Right atrium auricular region (tissue), 2 donors: ENCODE data around the gene NT5C. TPM values are rescaled to one million over a fixed set of nuclear protein-coding genes. Genes with fewer than 3 reads are reported as not detected.

Experiments
- DNase-seq: peaks from one replicate; pipeline ENCODE4 v3.0.0-alpha.2; 2019; ENCODE audit warnings: low spot score
- H3K27ac ChIP-seq, 2 donors: fragments of 200-600 bp; sonication (generic); 1 replicate in 1 of 2; 2 replicates in 1 of 2; pipeline ENCODE4 v1.5.1; 2016 to 2019
- H3K27me3 ChIP-seq, 2 donors: fragments of 200-600 bp; sonication (generic); one replicate each; pipeline versions ENCODE4 v1.5.1 to v1.6.0; 2017 to 2019
- H3K36me3 ChIP-seq: fragments of 200-600 bp; sonication (generic); one replicate; pipeline ENCODE4 v1.5.1; 2016
- H3K4me1 ChIP-seq, 2 donors: fragments of 200-600 bp; sonication (generic); one replicate each; pipeline versions ENCODE4 v1.5.1 to v1.6.0; 2017 to 2019
- H3K4me3 ChIP-seq, 2 donors: fragments of 200-600 bp; sonication (generic); 1 replicate in 1 of 2; 2 replicates in 1 of 2; pipeline ENCODE4 v1.5.1; 2017 to 2019; ENCODE audit warnings: mild to moderate bottlenecking in 1 of 2, moderate library complexity in 1 of 2
- H3K9me3 ChIP-seq, 2 donors: fragments of 200-600 bp; sonication (generic); one replicate each; pipeline ENCODE4 v1.5.1; 2019
- total RNA-seq, 2 donors: library from RNA; depleted of rRNA; stranded (reverse); fragments of >200 nt; gene quantifications; one replicate each; pipeline ENCODE4 v1.1.0, GENCODE V29; 2016
- TF ChIP-seq, protein P1 (sequence below), 2 donors: fragments of 200-600 bp; sonication (generic); IDR thresholded peaks; one replicate each; pipeline ENCODE4 v1.5.1; 2019; ENCODE audit warnings: antibody characterized with exemption in 2 of 2

NT5C gene
- total RNA-seq, 2 donors from 2014 or later = 41.4 to 77.5 TPM

DNA sequence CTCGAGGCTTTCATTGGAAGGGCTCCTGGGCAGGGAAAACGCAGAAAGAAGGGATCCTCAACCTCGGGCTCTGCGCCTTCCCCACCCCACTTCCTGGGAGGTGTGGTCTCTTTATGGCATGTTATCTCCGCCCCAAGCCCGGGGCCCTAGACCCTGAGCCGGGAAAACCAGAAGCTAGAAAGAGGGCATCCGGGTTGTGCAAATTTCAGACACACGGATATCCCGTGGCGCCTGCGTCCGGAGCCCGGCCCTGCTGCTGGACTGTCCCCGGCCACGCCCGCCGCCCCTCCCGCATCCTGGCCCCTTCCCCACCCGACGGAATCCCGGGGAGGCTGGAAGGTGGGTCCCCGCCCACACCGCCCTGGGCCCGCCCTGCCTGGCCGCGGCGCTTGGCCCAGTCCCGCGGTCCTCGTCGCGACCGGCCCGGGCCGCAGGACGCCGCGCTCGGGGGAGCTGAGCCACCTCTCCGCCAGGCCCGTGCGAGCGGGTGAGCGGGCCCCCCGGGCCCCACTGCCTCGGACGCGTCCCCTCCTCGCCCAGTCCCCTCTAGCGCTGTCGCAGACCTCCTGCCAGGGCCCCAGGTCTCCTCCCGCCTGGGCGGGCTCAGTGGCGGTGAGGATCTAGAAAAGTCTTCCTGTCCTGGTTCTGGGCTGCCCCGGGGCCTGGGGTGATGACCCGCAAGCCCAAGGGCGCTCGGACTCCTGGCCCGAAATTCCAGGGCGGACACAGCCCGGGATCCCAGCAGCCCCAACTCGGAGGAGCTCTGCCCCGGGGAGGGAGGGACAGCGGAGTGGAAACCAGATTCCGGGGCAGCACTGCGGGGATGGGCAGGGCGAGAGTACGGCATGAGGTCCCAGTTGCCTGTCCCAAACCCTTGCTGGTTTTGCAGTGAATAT lies 43.7 kb downstream of the NT5C start, which contains the start of gene SLC16A5:
Gene SLC16A5 (plus strand): TSS at position 397 of the 896 bp plus-strand sequence. CDS start 5,683 bp downstream, outside the sequence.
- Histone ChIP-seq H3K9me3 (no peaks in the 10 kb centered on the region), H3K27ac (peak within 1 kb of the TSS; percentile 89 to 96), H3K4me1 (peaks cover 5 to 57% of the 10 kb centered on the region in 2 donors), H3K36me3 (no peaks in the 10 kb centered on the region), H3K4me3 (peak within 1 kb of the TSS; percentile 64 to 70), H3K27me3 (no peaks in the 10 kb centered on the region)
- TF ChIP-seq, protein P1, sequence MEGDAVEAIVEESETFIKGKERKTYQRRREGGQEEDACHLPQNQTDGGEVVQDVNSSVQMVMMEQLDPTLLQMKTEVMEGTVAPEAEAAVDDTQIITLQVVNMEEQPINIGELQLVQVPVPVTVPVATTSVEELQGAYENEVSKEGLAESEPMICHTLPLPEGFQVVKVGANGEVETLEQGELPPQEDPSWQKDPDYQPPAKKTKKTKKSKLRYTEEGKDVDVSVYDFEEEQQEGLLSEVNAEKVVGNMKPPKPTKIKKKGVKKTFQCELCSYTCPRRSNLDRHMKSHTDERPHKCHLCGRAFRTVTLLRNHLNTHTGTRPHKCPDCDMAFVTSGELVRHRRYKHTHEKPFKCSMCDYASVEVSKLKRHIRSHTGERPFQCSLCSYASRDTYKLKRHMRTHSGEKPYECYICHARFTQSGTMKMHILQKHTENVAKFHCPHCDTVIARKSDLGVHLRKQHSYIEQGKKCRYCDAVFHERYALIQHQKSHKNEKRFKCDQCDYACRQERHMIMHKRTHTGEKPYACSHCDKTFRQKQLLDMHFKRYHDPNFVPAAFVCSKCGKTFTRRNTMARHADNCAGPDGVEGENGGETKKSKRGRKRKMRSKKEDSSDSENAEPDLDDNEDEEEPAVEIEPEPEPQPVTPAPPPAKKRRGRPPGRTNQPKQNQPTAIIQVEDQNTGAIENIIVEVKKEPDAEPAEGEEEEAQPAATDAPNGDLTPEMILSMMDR (IDR thresholded peaks at IDR 0.05) = no peak
- peak; percentile 89 for DNase-seq

DNA sequence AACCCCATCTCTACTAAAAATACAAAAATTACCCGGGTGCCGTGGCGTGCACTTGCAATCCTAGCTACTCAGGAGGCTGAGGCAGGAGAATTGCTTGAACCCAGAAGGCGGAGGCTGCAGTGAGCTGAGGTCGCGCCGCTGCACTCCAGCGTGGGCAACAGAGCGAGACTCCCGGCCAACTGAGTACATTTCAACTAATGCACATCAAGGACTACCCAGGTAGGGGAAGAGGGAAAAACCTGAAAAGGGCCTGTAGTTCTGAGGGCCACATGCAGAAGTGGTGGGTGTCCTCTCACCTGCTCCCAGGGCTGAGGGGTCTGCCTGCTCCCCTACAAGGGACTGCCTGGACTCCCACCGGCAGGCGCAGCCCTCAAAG lies 44.4 kb downstream of the NT5C start:
- no peak for DNase-seq
- peak overlapping the region; percentile 64 to 70 for H3K4me3 ChIP-seq
- H3K27ac ChIP-seq = peak overlapping the region; percentile 89 to 96
- TF ChIP-seq, protein P1 (IDR thresholded peaks at IDR 0.05) = no peak
- no peaks in the 10 kb centered on the region for H3K27me3 ChIP-seq
- peaks cover 5 to 54% of the 10 kb centered on the region in 2 donors for H3K4me1 ChIP-seq
- H3K36me3 ChIP-seq = no peaks in the 10 kb centered on the region
- H3K9me3 ChIP-seq = no peaks in the 10 kb centered on the region

GRCh38 chr17:75086496-75087181 lies 44.9 kb downstream of the NT5C start:
- H3K27me3 ChIP-seq = no peaks in the 10 kb centered on the region
- TF ChIP-seq, protein P1 (IDR thresholded peaks at IDR 0.05) = no peak
- no peak for DNase-seq
- H3K4me1 ChIP-seq = peaks cover 5 to 49% of the 10 kb centered on the region in 2 donors
- H3K4me3 ChIP-seq = no peak overlapping the region
- peak overlapping the region; percentile 2 to 96 for H3K27ac ChIP-seq
- no peaks in the 10 kb centered on the region for H3K36me3 ChIP-seq
- no peaks in the 10 kb centered on the region for H3K9me3 ChIP-seq

- no peaks in the 10 kb centered on the region for H3K9me3 ChIP-seq
- H3K4me3 ChIP-seq = no peak overlapping the region
- H3K27me3 ChIP-seq = no peaks in the 10 kb centered on the region
- no peak for DNase-seq
- peaks cover 5 to 41% of the 10 kb centered on the region in 2 donors for H3K4me1 ChIP-seq
- H3K36me3 ChIP-seq = no peaks in the 10 kb centered on the region
- TF ChIP-seq, protein P1 (IDR thresholded peaks at IDR 0.05) = no peak
- H3K27ac ChIP-seq = peak overlapping the region in 1 of 2 donors; percentile 61
Observed at GRCh38 chr17:75084039-75084660, 47.4 kb downstream of the NT5C start.

DNA sequence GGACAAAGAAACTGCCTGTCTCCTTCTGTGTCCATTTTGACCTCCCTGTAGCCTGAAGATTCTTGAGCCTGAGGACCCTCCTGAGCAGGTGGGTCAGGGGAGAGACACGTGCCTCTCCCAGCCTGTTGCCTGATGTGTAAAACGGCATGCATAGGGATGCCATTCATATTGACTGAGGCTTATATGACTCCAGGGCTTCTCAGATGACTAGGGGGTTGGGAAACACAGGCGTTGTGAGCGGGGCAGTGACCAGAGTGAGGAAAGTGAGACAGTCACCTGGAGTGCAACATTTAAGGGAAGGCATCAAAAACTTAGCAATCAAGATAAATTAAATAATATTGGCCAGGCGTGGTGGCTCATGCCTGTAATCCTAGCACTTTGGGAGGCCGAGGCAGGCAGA lies 48.9 kb downstream of the NT5C start:
- TF ChIP-seq, protein P1 (IDR thresholded peaks at IDR 0.05) = no peak
- no peak for DNase-seq
- no peaks in the 10 kb centered on the region for H3K9me3 ChIP-seq
- H3K4me3 ChIP-seq = no peak overlapping the region
- no peaks in the 10 kb centered on the region for H3K36me3 ChIP-seq
- no peak overlapping the region for H3K27ac ChIP-seq
- peaks cover 0 to 43% of the 10 kb centered on the region in 2 donors for H3K4me1 ChIP-seq
- no peaks in the 10 kb centered on the region for H3K27me3 ChIP-seq
